A673 (cell line): ENCODE results near the gene ABHD16B. TPM values are rescaled to one million over a fixed set of nuclear protein-coding genes. Genes with fewer than 3 reads are reported as not detected.

Source experiments
- BruUV-seq: library from RNA; stranded (reverse); fragments of 400-500 nt; replicated peaks from 2 replicates; lab custom pipeline; 2021; lab: Mats Ljungman, UMichigan
- CTCF ChIA-PET: fragments of 300-600 bp; sonication (Branson Sonifier 250); formaldehyde crosslinking; loops from one replicate; lab custom pipeline; 2022; ENCODE audit warnings: antibody characterized with exemption; lab: Charles Lee
- POLR2A ChIA-PET: fragments of 300-600 bp; sonication (Branson Sonifier 250); formaldehyde crosslinking; loops from one replicate; lab custom pipeline; 2022; ENCODE audit warnings: antibody characterized with exemption; ENCODE audit not compliant: low non-redundant PET; lab: Charles Lee
- DNase-seq: peaks from one replicate; pipeline ENCODE4 v3.0.0-alpha.2; 2015; ENCODE audit warnings: low spot score
- H3K27ac ChIP-seq: fragments of 200-600 bp; sonication (generic); 2 replicates; pipeline ENCODE4 v1.5.1; 2016; ENCODE audit warnings: mixed run types, low read depth, mild to moderate bottlenecking, mixed read lengths, antibody characterized with exemption, low read length; ENCODE audit not compliant: poor library complexity, severe bottlenecking
- H3K27me3 ChIP-seq: fragments of 200-600 bp; sonication (generic); replicated peaks from 2 replicates; pipeline ENCODE4 v1.6.1; 2017; ENCODE audit warnings: mixed run types, low read depth, mild to moderate bottlenecking, mixed read lengths, antibody characterized with exemption, low read length; ENCODE audit not compliant: insufficient read depth, poor library complexity
- H3K36me3 ChIP-seq: fragments of 200-600 bp; sonication (generic); 2 replicates; pipeline ENCODE4 v1.6.1; 2016; ENCODE audit warnings: mixed run types, mild to moderate bottlenecking, mixed read lengths, antibody characterized with exemption, low read length; ENCODE audit not compliant: insufficient read depth, poor library complexity, severe bottlenecking
- H3K4me1 ChIP-seq: fragments of 200-600 bp; sonication (generic); 2 replicates; pipeline ENCODE4 v1.6.1; 2017; ENCODE audit warnings: mixed run types, mild to moderate bottlenecking, mixed read lengths, antibody characterized with exemption, low read length; ENCODE audit not compliant: insufficient read depth, poor library complexity, severe bottlenecking
- H3K4me3 ChIP-seq: fragments of 200-600 bp; sonication (generic); 2 replicates; pipeline ENCODE4 v1.5.1; 2016; ENCODE audit warnings: low read depth, mixed run types, mild to moderate bottlenecking, mixed read lengths, low read length; ENCODE audit not compliant: poor library complexity, severe bottlenecking
- H3K9me3 ChIP-seq: fragments of 200-600 bp; sonication (generic); 2 replicates; pipeline ENCODE4 v1.6.1; 2016; ENCODE audit warnings: mixed run types, low read depth, mild to moderate bottlenecking, mixed read lengths, antibody characterized with exemption, low read length; ENCODE audit not compliant: poor library complexity, severe bottlenecking
- EZH2 ChIP-seq: fragments of 200-600 bp; sonication (generic); IDR thresholded peaks from 2 replicates; pipeline ENCODE4 v1.6.1; 2017; ENCODE audit warnings: borderline replicate concordance, low read depth, mild to moderate bottlenecking, mixed read lengths, antibody characterized with exemption, low read length; ENCODE audit not compliant: poor library complexity, severe bottlenecking
- intact Hi-C: fragments of 100-400 bp; cut with micrococcal nuclease; formaldehyde crosslinking; loops from one replicate; pipeline ENCODE4 v1.10.0; 2022; ENCODE audit not compliant: unreplicated experiment
- total RNA-seq: library from RNA; stranded (reverse); gene quantifications from 2 replicates; pipeline ENCODE4 v1.2.3, GENCODE V29; 2021
- TF ChIP-seq, protein P1 (sequence below): fragments of 300-800, 200-600 bp; sonication (generic); conservative IDR thresholded peaks from 2 replicates; pipeline ENCODE4 v1.5.1; 2017; ENCODE audit warnings: low read depth, mild to moderate bottlenecking, antibody characterized with exemption, low read length, moderate library complexity, mixed read lengths

Gene ABHD16B
- total RNA-seq, 1 experiment from 2014 or later, result not detected

DNA sequence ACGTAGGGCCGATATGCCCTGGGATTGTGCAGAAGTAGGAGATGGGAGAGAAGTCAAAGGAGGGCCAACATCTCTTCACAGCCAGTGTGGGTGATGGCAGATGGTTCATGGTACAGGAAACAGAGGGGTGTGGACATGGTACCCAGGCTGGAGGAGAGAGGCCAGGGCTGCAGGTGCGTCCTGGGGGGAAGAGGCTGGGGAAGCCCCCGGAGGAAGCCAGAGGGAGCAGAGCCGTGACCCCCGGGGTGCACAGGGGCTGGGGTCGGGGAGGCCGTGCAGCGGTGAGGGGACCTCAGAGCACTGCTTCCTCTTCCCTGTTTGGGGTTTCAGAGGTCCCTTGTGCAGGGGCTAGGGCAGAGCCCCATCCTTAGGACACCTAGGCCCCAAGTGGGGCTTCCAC lies 19.0 kb upstream of the ABHD16B start:
- Histone ChIP-seq H3K9me3 (no peaks in the 10 kb centered on the region), H3K27ac (no peak overlapping the region), H3K36me3 (no peaks in the 10 kb centered on the region), H3K4me3 (no peak overlapping the region), H3K27me3 (no peaks in the 10 kb centered on the region), H3K4me1 (no peaks in the 10 kb centered on the region)
- no peak for TF ChIP-seq EZH2
- TF ChIP-seq, protein P1, sequence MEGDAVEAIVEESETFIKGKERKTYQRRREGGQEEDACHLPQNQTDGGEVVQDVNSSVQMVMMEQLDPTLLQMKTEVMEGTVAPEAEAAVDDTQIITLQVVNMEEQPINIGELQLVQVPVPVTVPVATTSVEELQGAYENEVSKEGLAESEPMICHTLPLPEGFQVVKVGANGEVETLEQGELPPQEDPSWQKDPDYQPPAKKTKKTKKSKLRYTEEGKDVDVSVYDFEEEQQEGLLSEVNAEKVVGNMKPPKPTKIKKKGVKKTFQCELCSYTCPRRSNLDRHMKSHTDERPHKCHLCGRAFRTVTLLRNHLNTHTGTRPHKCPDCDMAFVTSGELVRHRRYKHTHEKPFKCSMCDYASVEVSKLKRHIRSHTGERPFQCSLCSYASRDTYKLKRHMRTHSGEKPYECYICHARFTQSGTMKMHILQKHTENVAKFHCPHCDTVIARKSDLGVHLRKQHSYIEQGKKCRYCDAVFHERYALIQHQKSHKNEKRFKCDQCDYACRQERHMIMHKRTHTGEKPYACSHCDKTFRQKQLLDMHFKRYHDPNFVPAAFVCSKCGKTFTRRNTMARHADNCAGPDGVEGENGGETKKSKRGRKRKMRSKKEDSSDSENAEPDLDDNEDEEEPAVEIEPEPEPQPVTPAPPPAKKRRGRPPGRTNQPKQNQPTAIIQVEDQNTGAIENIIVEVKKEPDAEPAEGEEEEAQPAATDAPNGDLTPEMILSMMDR, result no peak
- DNase-seq, result no peak
- intact Hi-C loops, result no loop called here
- BruUV-seq, result no TSS peak
- ChIA-PET POLR2A (no interaction called here), CTCF (no interaction called here)

GRCh38 chr20:63843222-63843621 lies 18.1 kb upstream of the ABHD16B start:
- H3K4me3 ChIP-seq, result no peak overlapping the region
- POLR2A ChIA-PET, result no interaction called here
- CTCF ChIA-PET, result interaction anchor here (0.5 kb wide), 1 partner anchor 277 kb away, joined by 5 read pairs; no protein-coding TSS in a partner anchor
- no peak for DNase-seq
- BruUV-seq, result no TSS peak
- H3K36me3 ChIP-seq, result no peaks in the 10 kb centered on the region
- intact Hi-C loops, result no loop called here
- TF ChIP-seq EZH2, result no peak
- TF ChIP-seq, protein P1, result no peak
- H3K27me3 ChIP-seq, result no peaks in the 10 kb centered on the region
- H3K27ac ChIP-seq, result no peak overlapping the region
- no peaks in the 10 kb centered on the region for H3K4me1 ChIP-seq
- no peaks in the 10 kb centered on the region for H3K9me3 ChIP-seq

DNA sequence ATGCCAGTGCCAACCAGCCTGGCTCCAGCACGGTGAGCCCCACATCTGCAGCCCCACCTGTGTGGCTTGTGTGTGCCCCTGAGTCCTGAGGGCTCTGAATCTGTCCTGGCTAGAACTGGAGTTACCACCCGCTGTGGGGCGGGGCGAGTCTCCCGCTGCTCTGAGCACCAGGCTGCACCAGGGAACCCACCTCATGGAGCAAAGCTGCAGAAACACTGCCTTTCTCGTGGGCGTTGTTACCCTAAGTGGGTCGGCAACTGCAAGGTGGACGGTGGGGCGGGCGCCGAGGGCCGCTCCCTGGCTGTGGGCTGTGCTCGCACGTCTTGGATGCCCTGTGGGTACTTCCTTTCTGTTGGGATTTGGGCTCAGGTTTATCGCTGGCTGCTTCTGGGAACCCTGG lies 17.5 kb upstream of the ABHD16B start:
- Histone ChIP-seq H3K27ac (no peak overlapping the region), H3K36me3 (no peaks in the 10 kb centered on the region), H3K4me1 (no peaks in the 10 kb centered on the region), H3K9me3 (no peaks in the 10 kb centered on the region), H3K27me3 (no peaks in the 10 kb centered on the region), H3K4me3 (no peak overlapping the region)
- intact Hi-C loops, result no loop called here
- no peak for DNase-seq
- ChIA-PET CTCF (interaction anchor here (0.6 kb wide), 1 partner anchor 130 kb away, joined by 3 read pairs; no protein-coding TSS in a partner anchor), POLR2A (no interaction called here)
- no TSS peak for BruUV-seq
- no peak for TF ChIP-seq EZH2
- TF ChIP-seq, protein P1, result no peak
